Lower leg skin (tissue), 3 donors: ENCODE results near the gene SPRY4.

ENCODE experiments used
- POLR2A ChIP-seq, 2 donors: fragments of 450-650 bp; IDR thresholded peaks; one replicate each; pipeline ENCODE4 v1.6.1; 2016 to 2017; ENCODE audit warnings: antibody characterized with exemption in 2 of 2, mild to moderate bottlenecking in 1 of 2, moderate library complexity in 1 of 2
- TF ChIP-seq, protein P1 (sequence below), 3 donors: fragments of 450-650 bp; IDR thresholded peaks; one replicate each; pipeline ENCODE4 v1.5.1; 2016; ENCODE audit warnings: antibody characterized with exemption in 3 of 3, mild to moderate bottlenecking in 3 of 3, moderate library complexity in 2 of 3

DNA sequence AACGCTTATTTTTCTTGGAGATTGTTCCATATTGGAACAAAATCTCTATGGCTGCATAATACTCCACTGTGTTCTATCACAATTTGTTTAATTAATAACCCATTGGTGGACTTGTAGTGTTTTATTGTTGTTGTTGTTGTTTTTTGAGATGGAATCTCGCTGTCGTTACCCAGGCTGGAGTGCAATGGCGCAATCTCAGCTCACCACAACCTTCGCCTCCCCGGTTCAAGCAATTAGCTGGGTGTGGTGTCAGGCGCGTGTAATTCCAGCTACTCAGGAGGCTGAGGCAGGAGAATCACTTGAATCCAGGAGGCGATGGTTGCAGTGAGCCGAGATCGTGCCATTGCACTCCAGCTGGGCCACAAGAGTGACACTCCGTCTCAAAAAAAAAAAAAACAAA is 38.7 kb downstream of the SPRY4 start:
- TF ChIP-seq, protein P1, sequence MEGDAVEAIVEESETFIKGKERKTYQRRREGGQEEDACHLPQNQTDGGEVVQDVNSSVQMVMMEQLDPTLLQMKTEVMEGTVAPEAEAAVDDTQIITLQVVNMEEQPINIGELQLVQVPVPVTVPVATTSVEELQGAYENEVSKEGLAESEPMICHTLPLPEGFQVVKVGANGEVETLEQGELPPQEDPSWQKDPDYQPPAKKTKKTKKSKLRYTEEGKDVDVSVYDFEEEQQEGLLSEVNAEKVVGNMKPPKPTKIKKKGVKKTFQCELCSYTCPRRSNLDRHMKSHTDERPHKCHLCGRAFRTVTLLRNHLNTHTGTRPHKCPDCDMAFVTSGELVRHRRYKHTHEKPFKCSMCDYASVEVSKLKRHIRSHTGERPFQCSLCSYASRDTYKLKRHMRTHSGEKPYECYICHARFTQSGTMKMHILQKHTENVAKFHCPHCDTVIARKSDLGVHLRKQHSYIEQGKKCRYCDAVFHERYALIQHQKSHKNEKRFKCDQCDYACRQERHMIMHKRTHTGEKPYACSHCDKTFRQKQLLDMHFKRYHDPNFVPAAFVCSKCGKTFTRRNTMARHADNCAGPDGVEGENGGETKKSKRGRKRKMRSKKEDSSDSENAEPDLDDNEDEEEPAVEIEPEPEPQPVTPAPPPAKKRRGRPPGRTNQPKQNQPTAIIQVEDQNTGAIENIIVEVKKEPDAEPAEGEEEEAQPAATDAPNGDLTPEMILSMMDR (IDR thresholded peaks at IDR 0.05): no peak
- TF ChIP-seq POLR2A (IDR thresholded peaks at IDR 0.05): no peak
